Stimulated activated CD8-positive, alpha-beta memory T cell treated with anti-CD3 and anti-CD28 coated beads, Interleukin-15, amount 100 ng/mL, for 1 hour (primary cell): ENCODE data around the gene LSM2.
"Not testable (repeated sequence)": the region's sequence is repeated elsewhere in the genome, so short reads cannot be mapped to it uniquely, and the experiment has no call there.

Experiments used
- DNase-seq: peaks from one replicate; pipeline ENCODE4 v3.0.0-alpha.2; 2020; ENCODE audit warnings: low read depth

LSM2 gene

DNA sequence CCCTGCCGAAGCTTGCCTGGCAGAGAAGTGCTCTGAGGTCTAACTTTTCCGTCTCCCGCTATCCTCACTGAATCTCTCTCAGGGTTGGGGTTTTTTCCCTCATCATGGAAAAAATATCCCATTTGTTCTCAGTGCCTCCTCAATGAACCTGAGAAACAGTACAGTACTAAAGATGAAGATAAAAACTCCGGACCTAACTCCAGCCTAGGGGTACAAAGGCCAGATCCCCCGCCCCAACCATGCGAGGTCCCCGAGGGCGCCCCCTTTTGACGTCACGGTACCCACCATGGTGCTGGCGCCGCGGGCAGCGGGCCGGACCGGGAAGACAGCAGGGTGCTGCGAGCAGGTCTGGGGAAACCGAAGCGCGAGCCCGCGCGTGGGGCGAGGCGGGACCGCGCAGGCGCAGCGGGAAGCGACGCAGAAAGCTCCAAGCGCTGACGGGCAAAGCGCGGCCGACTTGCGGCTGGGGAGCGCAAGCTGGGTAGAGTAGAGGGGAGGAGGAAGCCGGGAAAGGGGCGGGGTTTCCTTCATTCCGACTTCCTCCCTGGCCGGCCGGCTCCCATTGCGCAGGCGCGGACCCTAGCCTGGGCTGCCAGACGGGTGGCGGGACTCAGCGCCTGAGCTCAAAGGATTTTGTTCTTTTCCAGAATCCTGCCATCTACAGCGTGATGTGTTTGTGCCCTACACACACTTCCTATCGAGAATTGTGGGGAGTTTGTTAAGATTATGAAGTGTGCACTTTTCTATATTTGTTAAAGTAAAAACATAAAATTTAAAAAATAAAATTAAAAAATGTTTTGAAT is at the start of gene LSM2:
LSM2 (minus strand) TSS at position 497 of the 803 bp plus-strand sequence; CDS start at position 288, 209 bp downstream.
- DNase-seq, result peak; percentile 91

DNA sequence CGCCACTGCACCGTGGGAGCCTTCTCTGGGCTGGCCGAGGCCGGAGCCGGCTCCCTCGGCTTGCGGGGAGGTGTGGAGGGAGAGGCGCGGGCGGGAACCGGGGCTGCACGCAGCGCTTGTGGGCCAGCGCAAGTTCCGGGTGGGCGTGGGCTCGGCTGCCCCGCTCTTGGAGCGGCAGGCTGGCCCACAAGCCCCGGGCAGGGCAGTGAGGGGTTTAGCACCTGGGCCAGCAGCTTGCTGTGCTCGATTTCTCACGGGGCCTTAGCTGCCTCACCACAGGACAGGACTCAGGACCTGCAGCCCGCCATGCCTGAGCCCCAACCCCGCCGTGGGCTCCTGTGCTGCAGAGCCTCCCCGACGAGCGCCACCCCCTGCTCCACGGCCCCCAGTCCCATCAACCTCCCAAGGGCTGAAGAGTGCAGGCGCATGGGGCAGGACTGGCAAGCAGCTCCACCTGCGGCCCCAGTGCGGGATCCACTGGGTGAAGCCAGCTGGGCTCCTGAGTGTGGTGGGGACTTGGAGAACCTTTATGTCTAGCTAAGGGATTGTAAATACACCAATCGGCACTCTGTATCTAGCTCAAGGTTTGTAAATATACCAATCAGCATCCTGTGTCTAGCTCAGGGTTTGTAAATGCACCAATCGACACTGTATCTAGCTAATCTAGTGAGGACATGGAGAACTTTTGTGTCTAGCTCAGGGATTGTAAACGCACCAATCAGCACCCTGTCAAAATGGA is 45.4 kb upstream of the LSM2 start:
- DNase-seq, result not testable (repeated sequence)

DNA sequence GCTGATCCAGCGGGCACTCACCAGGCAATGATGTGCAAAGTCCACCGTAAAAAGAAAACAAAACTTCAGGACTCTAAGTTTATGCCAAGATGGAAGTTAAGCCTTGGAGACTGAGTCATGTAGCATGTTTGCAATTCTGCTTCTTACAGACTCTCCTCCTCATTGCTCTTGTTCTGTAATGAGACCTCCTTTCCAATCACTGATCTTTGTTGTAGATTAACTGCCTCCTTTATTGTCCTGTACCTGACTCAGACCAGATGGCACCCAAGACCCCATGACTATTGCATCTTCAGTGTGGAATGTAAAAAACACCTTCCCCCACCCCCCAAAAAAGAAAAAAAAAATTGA is 44.7 kb upstream of the LSM2 start:
- no peak for DNase-seq

DNA sequence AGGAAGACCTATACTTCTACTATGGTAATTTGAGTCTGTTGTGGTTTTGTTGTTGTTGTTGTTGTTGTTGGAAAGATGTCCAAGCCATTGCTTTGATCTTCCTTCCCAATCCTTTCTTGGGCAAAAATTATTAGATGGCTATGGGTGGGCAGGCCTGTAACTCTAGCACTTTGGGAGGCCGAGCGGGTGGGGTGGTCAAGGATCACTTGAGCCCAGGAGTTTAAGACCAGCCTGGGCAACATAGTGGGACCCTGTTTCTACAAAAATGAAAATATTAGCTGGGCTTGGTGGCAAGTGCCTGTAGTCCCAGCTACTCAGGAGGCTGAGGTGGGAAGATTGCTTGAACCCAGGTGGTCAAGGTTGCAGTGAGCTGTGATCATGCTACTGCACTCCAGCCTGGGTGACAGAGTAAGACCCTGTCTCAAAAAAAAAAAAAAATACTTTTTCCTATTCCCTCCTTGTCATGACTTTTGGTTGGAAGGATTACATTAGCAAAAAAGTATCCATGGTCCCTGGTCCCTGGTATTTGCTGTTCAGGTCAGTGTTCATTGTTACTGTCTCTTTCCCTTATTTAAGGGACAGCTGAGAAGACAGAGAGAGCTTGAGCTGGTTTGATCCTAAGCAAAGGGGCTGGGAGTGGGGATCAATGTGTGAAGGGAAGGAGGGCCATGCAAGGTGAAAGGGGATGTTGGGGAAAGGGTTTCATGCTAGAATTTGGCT is 44.2 kb upstream of the LSM2 start:
- DNase-seq, result no peak

DNA sequence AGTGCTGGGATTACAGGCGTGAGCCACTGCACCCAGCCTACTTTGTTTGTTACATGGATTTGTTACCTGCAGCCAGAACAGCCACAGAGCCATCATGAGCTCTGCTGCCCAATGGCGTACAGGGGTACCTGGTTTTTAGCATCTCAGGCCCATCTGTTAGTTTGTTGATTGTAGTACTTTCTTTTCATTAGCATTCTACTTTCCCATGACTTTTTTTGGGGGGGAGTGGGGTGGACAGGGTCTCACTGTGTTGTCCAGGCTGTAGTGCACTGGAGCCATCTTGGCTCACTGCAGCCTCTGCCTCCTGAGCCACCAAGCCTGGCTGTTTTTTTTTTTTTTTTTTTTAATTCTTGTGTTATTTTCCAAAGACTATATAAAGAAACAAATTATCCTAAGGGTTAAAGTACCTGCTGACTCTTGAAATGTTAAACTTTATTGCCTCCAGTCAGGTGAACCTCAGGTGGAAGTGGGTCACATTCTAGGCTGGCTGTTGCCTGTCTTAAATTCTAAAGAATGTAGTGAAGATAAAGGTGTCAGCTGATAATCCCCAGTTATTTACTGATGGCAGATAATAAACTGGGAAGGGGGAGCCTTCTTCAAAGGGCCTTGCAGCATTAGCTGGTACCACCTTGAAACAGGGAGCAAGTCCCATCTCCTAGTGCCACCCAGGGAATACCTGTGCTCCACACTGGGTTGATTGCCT is 40.7 kb upstream of the LSM2 start:
- no peak for DNase-seq

DNA sequence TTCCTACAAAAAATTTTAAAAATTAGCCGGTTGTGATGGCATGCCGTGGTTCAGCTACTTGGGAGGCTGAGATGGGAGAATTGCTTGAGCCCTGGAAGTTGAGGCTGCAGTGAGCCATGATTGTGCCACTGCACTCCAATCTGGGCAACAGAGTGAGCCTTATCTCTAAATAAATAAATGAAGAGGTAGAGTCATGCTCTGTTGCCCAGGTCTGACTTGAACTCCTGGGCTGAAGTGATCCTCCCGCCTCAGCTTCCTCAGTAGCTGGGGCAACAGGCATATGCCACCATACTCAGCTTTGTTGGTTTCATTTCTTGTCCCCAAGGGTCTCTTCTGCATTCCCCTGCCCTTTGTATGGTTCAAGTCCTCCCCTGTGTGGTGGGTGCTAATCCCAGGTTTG is 37.7 kb upstream of the LSM2 start:
- no peak for DNase-seq

DNA sequence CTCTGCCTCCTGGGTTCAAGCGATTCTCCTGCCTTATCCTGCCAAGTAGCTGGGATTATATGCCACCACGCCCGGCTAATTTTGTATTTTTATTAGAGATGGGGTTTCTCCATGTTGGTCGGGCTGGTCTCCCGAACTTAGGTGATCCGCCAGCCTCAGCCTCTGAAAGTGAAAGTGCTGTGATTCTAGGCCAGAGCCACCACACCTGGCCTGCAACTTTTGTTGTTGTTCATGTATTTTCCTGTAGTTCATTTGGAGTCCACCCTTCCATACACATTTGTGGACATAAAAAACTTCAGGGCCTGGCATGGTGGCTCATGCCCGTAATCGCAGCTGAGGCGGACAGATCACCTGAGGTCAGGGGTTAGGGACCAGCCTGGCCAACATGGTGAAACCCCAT is 35.3 kb upstream of the LSM2 start:
- no peak for DNase-seq

DNA sequence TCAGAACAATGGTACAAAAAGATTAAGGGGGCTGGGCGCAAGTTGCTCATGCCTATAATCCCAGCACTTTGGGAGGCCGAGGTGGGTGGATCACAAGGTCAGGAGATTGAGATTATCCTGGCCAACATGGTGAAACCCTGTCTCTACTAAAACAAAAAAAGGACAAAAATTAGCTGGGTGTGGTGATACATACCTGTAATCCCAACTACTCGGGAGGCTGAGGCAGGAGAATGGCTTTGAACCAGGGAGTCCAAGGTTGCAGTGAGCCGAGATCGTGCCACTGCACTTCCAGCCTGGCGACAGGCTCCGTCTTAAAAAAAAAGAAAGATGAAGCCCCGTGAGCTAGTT is 33.0 kb upstream of the LSM2 start:
- not testable (repeated sequence) for DNase-seq

DNA sequence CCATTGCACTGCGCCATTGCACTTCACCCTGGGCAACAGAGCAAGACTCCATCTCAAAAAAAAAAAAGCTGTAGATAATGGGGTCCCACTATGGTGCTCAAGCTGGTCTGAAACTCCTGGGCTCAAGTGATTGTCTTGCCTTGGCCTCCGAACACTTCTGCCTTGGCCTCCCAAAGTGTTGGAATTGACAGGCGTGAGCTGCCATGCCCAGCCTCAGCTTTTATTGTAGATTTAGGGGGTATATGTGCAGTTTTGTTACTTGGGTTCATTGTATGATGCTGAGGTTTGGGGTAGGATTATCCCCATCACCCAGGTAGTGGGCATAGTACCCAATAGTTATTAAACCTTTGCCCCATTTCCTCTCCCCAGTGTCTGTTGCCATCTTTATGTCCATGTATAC is 32.2 kb upstream of the LSM2 start:
- DNase-seq, result no peak

DNA sequence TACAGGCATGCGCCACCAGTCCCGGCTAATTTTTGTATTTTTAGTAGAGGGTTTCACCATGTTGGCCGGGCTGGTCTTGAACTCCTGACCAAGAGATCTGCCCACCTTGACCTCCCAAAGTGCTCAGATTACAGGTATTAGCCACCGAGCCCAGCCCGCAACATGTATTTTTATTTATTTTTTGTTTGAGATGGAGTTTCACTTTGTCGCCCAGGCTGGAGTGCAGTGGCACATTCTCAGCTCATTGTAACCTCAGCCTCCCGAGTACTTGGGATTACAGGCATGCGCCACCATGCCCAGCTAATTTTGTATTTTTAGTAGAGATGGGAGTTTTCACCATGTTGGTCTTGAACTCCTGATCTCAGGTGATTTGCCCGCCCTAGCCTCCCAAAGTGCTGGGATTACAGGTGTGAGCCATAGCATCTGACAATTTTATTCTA is 31.4 kb upstream of the LSM2 start:
- DNase-seq, result not testable (repeated sequence)

DNA sequence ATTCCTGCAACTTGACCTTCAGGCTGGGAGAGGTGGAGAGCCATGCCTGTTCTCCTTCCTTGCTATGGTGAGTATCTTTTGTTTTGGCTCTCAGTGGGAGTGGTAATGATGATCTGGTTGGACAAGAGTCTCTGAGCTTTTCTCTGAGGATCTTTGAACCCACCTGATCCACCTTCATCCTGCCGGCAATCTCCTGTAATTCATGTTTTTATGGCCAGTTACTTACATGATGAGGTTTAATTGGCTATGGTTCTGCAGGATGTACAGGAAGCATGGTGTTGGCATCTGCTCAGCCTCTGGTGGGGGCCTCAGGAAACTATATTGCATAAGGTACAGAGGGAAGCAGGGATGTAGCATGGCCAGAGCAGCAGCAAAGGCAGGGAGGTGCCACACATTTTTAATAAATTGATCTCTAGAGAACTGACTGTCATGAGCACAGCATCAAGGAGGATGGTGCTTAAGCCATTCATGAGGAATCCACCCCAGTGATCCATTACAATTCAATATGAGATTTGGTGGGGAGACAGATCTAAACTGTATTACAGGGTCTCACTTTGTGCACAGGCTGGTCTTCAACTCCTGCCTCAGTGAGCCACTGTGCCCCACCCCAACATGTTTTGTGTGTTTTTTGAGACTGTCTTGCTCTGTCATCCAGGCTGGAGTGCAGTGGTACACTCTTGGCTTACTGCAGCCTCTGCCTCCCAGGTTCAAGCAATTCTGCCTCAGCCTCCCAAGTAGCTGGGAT is 30.8 kb upstream of the LSM2 start:
- DNase-seq, result no peak

DNA sequence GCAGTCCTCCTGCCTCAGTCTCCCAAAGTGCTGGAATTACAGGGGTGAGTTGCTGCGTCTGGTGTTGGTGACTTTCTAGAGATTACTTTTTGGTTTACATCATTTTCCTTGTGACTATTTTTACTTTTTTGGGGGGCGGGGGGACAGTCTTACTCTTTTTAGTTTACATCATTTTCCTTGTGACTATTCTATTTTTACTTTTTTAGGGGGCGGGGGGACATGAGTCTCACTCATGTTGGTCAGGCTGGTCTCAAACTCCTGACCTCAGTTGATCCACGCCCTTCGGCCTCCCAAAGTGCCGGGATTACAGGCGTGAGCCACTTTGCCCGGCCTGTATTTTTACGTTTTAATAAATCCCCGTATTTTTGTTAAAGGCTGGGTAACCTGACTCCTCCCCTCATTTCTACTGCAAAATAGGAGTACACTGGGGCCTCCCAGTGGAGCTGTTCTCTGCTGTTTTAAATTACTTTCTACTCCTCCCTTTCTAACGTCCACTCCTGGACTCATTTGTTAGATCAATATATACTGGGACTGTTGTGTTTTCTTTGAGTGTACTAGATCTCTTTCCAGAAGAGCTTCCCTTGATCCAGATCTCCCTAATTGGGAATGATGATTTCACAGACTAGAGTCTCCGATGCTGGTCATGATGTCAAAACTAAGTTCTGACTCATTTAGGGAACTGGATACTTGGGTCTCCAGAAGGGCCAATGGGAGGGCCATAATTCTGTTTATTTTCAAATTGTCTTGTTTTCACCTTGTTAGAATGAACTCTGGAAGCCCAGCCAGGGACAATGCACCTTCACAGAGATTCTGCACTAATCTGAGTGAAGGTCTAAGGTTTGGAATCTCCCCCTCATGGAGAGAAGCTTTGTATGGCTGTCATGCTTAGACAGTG is 30.0 kb upstream of the LSM2 start:
- DNase-seq, result no peak

DNA sequence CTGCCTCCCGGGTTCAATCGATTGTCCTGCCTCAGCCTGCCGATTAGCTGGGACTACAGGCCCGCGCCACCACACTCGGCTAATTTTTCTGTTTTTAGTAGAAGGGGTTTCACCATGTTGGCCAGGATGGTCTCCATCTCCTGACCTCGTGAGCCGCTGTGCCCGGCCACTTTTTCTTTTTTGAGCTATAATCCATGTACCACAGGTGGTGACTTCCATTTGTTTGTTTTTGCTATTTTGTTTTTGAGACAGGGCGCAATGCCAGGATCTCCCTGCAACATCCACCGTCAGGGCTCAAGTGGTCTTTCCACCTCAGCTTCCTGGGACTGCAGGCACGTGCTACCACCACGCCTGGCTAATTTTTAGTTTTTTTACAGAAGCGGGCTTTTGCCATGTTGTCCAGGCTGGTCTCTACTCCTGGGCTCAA is 29.3 kb upstream of the LSM2 start:
- no peak for DNase-seq

DNA sequence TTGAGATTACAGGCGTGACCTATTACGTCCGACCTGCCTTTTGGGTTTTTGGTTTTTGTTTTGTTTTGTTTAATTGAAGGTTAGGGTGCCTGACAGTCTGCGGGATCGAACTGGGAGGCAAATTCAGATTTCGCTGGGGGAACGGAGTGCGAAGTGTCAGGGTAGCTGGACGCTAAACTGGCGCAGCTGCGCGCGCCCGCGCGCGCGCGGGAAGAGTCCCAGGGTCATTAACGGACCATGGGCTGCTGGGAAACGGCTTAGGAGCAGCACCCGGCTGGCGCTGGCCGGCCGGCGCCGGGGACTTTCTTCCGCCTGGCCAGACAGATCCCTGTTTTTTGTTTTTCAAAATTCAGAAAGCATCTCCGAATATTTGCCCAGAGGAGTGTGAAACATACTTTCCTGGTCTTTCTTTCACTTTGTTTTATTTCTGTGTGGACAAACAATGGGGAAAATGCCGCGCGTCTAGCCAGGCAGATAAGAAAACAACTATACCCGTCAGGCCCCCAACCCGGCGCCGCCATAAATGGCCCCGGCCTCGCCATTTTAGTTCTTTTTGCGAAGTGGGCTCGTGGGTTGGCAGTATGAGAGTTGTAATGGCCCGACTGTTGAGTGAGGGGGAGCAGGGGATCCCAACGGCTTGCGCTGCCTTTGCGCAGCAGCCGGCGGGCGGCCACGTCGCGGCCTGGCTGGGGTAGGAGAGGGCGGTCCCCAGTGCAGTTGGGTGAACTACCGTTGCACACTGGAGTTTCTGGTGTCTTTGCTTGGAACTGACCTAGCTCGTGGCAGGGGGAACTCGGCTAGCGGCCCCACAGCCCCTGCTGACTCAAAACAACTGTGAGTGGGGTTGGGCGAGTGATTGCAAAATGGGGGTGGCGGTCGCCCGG is 27.8 kb upstream of the LSM2 start:
- peak; percentile 71 for DNase-seq

DNA sequence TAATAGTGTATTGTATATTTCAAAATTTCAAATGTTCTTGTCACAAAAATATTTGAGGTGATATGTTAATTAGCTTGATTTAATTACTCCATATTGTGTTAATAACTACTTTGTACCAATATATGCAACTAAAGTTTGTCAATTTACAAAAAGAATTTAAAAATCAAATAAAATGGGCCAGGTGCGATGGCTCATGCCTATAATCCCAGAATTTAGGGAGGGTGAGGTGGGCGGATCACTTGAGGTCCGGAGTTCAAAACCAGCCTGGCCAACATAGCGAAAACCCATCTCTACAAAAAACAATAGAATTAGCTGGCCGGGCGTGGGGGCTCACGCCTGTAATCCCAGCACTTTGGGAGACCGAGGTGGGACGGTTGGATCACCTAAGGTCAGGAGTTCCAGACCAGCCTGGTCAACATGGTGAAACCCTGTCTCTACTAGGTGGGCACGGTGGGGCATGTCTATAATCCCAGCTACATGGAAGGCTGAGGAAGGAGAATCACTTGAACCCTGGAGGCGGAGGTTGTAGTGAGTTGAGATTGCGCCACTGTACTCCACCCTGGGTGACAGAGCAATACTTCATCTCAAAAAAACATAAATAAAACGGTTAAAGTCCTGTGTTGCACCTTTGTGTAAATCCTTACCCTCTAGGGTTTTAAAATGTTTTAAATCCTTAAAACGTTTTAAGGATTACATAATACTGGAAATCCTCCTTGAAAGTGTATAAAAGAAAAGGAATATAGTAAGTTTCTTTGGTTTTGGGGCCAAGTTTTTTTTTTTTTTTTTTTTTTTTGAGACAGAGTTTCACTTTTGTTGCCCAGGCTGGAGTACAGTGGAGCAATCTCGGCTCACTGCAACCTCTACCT is 24.8 kb upstream of the LSM2 start:
- DNase-seq, result no peak

DNA sequence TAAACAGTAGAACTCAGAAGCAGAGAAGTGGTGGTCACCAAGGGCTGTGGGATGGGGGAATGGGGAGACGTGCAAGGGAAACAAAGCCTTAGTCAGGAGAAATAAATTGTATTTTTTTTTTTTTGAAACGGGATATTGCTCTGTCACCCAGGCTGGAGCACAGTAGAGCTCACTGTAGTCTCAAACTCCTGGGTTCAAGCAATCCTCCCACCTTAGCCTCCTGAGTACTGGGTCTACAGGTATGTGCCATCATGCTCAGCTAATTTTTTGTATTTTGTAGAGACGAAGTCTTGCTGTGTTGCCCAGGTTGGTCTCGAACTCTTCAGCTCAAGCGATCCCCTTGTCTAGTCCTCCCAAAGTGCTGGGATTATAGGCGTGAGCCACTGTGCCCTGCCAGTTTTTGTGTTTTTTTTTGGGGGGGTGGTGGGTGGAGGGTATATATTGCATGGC is 24.1 kb upstream of the LSM2 start:
- no peak for DNase-seq

DNA sequence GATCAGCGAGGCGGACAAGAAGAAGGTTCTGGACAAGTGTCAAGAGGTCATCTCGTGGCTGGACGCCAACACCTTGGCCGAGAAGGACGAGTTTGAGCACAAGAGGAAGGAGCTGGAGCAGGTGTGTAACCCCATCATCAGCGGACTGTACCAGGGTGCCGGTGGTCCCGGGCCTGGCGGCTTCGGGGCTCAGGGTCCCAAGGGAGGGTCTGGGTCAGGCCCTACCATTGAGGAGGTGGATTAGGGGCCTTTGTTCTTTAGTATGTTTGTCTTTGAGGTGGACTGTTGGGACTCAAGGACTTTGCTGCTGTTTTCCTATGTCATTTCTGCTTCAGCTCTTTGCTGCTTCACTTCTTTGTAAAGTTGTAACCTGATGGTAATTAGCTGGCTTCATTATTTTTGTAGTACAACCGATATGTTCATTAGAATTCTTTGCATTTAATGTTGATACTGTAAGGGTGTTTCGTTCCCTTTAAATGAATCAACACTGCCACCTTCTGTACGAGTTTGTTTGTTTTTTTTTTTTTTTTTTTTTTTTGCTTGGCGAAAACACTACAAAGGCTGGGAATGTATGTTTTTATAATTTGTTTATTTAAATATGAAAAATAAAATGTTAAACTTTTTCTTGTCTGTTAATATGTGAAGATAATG is 23.0 kb upstream of the LSM2 start:
- DNase-seq, result no peak
